SIG-M5 treated with dmso at 0.1 percent for 504 hours (cell line): ENCODE data around the gene GFRA1.

Experiments used
- DNase-seq: peaks from one replicate; lab custom pipeline; 2025; ENCODE audit not compliant: unreplicated experiment; lab: John Stamatoyannopoulos, UW

The GFRA1 gene

DNA sequence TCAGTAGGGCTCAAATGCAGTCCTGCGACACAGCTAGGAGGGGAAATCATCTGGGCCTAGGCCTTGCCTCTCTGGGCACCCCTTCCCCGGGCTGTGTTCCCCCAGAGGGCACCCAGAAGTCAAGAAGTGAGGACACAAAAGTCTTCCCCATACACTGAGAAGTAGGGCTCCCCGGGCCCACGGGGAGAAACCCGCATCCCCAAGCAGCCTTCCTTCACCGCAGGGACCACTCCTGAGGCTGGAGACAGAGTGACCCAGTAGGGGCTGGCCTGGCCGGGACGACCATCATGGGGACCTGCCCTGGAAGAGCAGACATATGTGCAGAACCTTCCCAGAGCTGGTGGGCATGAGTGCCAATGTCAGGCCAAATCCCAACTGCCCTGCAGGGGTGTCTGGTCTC, 163.5 kb downstream of the GFRA1 start:
- DNase-seq, result no peak

DNA sequence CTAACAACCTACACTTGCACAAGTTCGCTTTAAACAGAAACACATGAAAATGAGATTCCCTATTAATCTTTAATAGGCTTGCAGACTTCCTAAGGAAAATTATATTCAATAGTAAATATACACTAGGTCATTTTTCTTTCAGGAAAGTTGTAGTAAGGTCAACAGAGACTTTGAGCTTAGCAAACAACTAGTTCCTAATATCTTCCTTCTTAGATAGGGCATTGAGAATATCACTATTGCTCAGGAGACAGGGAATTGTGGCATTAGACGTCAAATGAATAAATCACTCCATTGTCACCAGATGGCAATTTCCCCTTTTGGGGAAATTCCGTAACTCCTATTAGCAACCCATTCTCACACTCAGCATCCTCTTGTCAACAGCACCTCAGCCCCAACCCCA, 164.9 kb downstream of the GFRA1 start:
- DNase-seq, result no peak

- no peak for DNase-seq
Measured at GRCh38 chr10:116106611-116107010, 166.4 kb downstream of the GFRA1 start.

GRCh38 chr10:116105264-116105663, 167.7 kb downstream of the GFRA1 start:
- no peak for DNase-seq

DNA sequence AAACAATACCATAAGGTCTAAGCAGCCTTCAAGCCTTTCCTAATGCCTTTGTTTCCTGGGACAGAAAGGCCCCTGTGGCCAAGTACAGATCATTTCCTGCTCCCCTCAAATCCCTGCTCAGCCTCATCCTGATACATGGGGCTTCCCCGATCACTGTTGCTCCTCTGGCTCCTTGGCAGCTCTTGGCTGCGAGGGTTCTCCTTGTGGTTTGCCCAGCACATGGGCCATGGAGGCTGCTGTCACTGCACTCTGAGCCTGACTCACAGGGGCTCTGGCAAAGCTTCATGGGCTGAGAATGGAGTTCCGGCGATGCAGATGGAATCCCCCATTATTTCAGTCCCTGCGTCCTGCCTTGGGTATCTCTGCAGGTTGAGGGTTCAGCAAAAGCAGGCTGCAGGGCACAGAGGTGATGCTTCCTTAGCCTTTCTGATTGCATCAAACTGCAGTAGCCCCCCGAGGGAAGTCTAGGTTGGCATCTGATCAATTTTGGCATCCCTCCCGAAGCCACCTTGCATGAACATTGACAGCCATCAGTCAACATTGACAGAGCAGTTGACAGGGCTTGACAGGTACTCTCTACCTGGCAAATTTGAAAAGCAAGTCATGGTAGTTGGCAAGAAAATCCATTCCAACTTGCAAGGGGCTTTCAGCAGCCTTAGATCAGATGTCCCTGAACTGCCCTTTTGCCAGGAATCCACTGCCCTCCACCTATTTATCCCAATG, 168.6 kb downstream of the GFRA1 start:
- no peak for DNase-seq

GRCh38 chr10:116103668-116104067, 169.3 kb downstream of the GFRA1 start:
- DNase-seq, result no peak

DNA sequence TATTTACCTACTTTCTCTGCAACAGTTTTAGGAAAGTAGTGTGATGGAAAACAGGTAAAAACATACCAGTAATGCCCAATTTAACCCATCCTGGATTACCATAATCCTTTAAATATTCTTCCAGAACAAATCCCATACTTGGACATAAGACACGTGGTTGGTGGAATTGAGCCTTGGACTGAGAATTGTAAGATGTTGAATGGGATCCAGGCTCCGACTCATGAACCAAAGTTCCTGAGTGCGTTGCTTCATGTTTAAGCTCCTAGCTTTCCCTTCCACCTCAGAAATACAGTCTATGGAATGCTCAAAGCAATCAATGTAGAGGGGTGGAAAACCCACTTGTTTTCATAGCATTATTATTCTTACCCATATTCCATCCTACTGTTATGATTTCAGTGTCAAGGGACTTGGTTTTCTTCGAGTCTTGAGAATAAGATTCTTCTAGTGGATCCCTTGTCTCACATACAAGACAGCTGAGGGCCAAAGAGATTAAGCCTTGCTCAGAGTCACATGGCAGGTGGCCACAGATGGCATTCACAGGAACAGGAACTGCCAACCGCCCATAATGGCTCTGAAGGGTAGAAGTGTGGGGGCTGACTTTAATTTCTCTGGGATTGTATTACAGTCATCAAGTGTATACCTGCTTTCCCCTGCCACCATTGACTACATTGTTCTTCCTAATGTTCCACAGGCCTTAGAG, 171.2 kb downstream of the GFRA1 start:
- DNase-seq, result no peak

GRCh38 chr10:116100984-116101383, 172.0 kb downstream of the GFRA1 start:
- no peak for DNase-seq

DNA sequence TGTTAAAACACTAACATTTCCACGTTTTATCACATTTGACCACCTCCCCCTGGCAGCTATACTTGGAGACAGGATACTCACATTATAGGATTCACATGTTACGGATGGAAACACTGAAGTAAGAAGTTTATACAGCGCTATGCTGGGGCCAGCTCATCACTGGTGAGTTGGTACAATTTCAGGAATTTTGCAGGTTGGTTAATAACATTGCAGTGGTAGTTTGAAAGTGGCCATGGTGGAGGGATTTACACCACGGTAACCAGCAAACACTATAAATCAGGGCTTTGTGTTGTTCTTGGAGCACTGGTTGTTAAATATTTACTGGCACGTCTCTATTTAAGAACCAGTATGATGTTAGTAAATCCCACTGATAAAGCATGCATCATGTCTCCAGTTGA, 174.0 kb downstream of the GFRA1 start:
- no peak for DNase-seq

GRCh38 chr10:116098411-116099022, 174.5 kb downstream of the GFRA1 start:
- DNase-seq, result no peak

DNA sequence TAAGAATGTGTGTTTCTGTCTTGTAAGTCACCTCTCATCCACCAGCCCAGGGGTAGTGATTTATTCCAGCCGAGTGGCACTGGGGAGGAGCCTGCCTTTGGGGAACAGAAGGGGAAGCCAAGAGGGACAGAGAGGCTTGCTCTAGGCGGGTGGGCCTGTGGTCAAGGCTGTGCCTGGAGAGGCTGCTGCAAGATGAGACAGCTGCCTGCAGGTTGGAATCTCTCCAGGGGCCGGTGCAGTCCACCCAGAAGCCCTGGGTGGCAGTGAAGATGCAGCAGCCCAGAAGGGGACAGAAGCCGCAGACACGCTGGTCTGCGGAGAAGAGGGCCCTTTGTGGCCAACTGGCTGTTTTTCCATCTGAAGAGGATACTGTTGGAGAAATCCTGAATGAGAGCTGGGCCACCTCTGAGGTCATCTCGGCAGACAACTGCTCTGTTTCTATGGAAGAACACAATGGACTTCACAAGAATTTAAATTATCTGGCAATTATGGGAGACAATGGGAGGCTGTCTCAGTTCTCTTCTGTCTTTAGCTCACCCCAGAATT, 175.7 kb downstream of the GFRA1 start:
- DNase-seq, result no peak

DNA sequence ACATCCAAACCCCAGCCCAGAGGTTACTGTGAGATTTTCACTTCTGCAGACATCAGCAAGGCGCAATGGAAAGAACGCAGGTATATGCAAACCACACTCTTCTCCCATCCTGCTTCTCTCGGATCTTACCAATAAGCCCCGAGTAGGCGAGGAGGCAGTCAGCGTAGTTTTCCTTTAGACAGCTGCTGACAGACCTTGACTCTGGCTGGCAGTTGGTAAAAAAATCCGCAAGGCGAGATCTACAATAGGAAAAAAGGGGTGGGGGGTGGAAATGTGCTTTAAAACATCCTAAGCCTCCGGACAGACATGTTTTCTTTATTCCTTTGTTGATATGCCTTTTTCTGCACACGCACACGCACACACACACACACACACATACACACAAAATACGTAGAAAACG, 176.5 kb downstream of the GFRA1 start:
- no peak for DNase-seq

GRCh38 chr10:116094356-116094755, 178.7 kb downstream of the GFRA1 start:
- DNase-seq, result no peak

- no peak for DNase-seq
Measured at GRCh38 chr10:116093031-116093430, 180.0 kb downstream of the GFRA1 start.

GRCh38 chr10:116088985-116089384, 184.0 kb downstream of the GFRA1 start:
- no peak for DNase-seq

GRCh38 chr10:116085323-116085722, 187.7 kb downstream of the GFRA1 start:
- no peak for DNase-seq

- no peak for DNase-seq
Measured at GRCh38 chr10:116084161-116084560, 188.8 kb downstream of the GFRA1 start.

DNA sequence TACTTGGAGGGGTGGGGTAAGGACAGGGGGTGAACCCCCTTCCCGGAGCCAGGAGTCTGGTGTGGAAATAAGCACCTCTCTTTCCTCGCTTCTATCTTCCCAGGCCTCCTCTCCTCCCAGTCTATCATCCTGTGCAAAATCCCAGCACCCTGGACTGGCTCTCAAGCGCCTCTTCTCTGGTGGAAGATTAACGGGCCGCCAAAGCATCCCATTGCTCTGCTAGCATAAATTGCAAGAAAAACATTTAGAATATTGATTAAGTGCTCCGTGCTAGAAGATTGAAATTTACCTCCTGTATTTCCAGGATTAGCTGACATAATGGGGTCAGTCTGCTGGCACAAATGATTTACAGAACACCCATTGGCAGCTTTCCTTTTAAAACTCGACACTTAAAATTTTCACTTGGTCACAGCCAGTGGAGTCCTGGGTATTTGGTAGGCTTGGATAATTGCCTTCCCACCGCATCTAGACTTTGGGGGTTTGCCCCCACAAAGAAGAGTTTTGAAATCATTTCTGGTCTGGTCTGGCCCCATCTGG, 189.7 kb downstream of the GFRA1 start:
- no peak for DNase-seq

DNA sequence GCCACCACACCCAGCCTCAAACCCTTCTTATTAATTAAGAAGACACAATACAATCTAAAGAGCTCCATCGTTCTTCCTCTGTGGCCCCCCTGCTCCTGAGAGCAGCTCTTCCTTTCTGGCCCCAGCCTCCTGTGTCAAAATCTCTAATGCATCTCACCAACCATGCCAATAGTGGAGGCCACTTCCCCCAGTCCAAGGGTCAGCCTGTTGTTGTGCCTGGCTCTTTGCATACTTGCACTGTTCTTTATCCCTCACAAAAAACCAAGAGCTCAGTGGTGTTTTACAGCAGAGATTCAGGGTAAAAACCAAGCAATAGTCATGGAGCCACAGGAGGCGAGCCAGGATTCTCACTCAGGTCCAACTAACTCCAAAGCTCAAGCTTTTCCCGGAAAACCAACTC, 190.2 kb downstream of the GFRA1 start:
- no peak for DNase-seq

- DNase-seq, result no peak
Measured at GRCh38 chr10:116082206-116082605, 190.8 kb downstream of the GFRA1 start.

- no peak for DNase-seq
Measured at GRCh38 chr10:116080553-116080952, 192.5 kb downstream of the GFRA1 start.

- DNase-seq, result no peak
Measured at GRCh38 chr10:116079355-116079754, 193.7 kb downstream of the GFRA1 start.
